SH-SY5Y (cell line): ENCODE data around the gene GALNS.

Experiments used
- GATA2 ChIP-seq: IDR thresholded peaks from 2 replicates; pipeline ENCODE4 v1.6.1; 2011; ENCODE audit warnings: mild to moderate bottlenecking, low read depth, low read length
- GATA3 ChIP-seq: IDR thresholded peaks from 2 replicates; pipeline ENCODE4 v1.6.1; 2011; ENCODE audit warnings: low read depth, mild to moderate bottlenecking, low read length, moderate library complexity

GRCh38 chr16:88820385-88821025 lies 36.2 kb downstream of the GALNS start:
- no peak for TF ChIP-seq GATA3
- no peak for TF ChIP-seq GATA2
